Retinal pigment epithelial cell (primary cell): ENCODE results near the gene TRAF1.

Experiments
- DNase-seq: peaks from one replicate; pipeline ENCODE4 v3.0.0-alpha.2; 2010; ENCODE audit warnings: low read depth
- H3K4me3 ChIP-seq: 2 replicates; pipeline ENCODE4 v1.5.1; 2011; ENCODE audit warnings: mild to moderate bottlenecking, low read length, control low read depth, moderate library complexity
- TF ChIP-seq, protein P1 (sequence below): conservative IDR thresholded peaks from 2 replicates; pipeline ENCODE4 v1.5.1; 2011; ENCODE audit warnings: low read depth, low read length, control low read depth, inconsistent platforms

TRAF1 gene

DNA sequence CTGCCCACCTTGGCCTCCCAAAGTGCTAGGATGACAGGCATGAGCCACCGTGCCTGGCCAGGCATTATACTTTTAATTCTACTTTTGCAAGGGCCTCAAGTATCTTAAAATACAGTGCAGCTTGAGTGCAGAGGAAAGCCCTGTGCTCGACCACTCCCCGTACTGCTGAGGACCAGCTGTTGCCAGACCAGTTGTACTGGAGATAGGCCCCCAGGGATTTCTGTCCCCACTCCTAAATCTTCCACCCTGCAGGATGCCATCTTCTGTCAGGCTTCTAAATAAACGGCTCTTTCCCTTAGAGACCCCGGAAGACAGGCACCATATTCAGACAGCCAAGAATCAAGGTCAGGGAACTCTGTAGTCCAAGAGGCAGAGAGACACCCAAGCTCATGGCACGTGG is 67.2 kb downstream of the TRAF1 start:
- TF ChIP-seq, protein P1, sequence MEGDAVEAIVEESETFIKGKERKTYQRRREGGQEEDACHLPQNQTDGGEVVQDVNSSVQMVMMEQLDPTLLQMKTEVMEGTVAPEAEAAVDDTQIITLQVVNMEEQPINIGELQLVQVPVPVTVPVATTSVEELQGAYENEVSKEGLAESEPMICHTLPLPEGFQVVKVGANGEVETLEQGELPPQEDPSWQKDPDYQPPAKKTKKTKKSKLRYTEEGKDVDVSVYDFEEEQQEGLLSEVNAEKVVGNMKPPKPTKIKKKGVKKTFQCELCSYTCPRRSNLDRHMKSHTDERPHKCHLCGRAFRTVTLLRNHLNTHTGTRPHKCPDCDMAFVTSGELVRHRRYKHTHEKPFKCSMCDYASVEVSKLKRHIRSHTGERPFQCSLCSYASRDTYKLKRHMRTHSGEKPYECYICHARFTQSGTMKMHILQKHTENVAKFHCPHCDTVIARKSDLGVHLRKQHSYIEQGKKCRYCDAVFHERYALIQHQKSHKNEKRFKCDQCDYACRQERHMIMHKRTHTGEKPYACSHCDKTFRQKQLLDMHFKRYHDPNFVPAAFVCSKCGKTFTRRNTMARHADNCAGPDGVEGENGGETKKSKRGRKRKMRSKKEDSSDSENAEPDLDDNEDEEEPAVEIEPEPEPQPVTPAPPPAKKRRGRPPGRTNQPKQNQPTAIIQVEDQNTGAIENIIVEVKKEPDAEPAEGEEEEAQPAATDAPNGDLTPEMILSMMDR: no peak
- no peak overlapping the region for H3K4me3 ChIP-seq
- DNase-seq: no peak

DNA sequence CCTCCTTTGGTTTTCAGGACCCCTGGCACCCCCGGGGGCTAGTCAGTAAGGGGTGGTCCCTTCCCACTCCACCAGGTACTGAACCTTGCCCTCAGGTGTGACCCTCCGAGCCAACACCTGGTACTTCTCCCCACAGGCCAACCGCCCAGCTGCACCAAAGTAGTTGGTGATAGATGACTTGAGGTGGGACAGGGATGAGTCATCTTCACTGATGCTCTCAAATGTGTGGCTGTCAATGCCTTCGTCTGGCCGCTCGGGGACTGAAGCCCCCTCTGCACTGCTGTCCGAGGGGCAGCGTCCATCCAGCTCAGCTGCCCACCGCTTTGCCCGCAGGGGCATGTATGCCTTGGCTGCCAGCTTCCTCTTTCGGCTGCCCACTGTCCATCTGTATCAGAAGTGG is 68.7 kb downstream of the TRAF1 start:
- no peak for DNase-seq
- TF ChIP-seq, protein P1: no peak
- H3K4me3 ChIP-seq: no peak overlapping the region

DNA sequence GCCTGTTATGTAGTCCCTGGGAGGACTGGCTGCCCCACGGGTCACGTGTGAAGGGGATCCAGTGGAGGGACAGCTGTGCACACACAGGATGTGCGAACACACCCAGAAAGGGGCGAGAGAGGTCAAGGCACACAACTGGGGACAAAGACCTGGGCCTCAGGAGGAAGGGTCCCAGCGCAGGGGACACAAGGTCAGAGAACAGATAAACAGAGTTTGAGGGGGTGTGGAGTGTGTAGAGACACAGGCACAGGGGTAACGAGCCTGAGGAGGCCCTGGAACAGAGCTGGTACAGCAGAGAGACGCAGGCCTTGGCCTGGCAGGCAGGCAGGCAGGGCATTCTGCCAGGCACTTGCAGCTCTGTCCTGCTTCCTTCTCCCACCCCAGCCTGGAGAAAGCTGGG is 69.1 kb downstream of the TRAF1 start:
- TF ChIP-seq, protein P1: no peak
- no peak overlapping the region for H3K4me3 ChIP-seq
- DNase-seq: no peak

DNA sequence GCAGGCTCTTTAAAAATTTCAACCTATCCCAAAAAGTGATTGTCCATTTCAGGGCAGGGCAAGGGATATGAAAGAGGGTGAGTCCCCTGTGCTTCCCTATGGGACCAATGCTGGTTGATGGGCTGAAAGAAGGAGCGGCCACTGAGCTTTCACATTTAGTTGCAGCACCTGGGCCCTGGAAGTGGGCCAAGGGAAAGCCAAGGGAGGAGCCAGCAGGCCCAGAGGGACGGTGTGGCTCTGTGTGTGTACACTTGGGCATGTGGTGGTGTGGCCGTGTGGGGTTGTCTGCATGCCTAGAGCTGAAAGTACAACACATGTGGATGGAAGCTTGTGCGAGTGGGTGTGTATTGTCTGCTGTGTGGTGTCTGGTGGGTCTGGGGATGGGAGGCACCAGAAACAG is 69.9 kb downstream of the TRAF1 start:
- no peak overlapping the region for H3K4me3 ChIP-seq
- TF ChIP-seq, protein P1: no peak
- no peak for DNase-seq

DNA sequence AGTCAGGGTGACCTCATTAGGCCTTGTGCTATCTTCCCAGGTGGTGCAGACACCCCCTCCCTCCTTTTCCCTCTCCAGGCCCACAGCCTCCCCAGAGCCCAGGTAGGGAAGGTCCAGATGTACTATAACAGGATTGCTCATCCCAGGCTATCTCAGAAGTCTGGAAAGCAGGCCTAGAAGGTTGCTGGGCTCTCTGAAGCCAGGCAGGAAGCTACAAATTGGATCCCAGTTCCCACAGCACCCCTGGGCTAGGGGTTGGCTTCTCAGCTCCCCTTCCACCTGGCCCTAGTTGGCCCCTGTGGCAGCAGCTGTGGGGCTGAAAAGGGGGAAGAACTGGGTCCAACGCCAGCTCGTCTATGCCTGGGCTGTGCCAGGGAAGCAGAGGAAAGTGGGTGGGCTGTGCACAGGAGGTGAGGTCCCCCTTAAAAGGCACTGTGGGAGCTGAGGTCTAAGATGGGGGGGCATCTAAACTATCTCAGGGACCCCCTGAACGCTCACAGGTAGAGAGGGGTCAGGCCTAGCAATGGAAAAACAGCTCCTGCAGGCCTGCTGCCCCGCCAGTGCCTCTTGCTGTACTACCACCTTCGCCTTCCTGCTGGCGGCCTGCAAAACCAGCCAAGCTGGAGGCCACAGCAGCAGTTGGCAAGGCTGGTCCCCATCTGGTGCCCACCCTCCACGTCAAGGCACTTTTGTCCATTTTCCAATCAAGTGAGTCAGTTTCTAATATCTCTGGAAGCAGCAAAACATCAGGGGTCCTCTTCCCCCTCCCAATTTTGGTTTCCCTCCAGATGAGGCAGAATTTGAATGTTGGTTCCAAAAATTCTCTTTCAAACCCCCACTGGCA is 70.5 kb downstream of the TRAF1 start:
- no peak for DNase-seq
- TF ChIP-seq, protein P1: no peak
- no peak overlapping the region for H3K4me3 ChIP-seq

DNA sequence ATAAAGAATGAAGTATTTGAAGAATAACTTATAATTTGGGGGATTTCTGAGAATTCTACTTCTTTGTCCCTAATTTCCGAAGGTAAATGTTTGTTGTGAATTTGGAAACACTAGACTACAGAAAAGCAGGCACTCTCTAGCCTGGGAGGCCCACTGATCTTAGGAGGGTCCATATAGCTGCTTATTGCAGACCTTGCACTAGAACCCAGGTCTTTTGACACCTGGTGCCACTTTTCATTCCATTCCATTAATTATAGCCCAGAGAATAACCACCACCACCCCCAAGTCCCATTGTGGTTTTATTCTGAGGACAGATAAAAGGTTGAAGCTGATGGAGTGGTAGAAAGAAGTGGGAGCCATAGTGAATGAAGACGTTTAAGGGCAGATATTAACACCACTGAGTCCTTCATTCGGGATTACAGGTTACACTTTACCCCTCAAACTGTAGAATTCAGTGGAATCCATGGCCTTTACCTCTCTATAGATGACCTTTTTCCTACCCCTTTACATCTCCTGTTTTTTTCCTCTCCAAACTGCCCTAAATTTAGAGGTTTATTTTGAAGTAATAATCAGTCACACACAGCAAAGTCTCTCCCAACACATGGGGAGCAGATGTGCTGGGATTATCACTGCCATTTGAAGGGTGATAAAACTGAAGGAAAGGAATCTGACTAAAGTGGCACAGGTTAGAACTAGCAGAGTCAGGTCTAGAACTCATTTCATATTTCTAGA is 71.8 kb downstream of the TRAF1 start:
- H3K4me3 ChIP-seq: no peak overlapping the region
- TF ChIP-seq, protein P1: no peak
- DNase-seq: no peak
